ENCODE results near the gene OR10A6.

- no peak for TF ChIP-seq CTCF (IDR thresholded peaks at IDR 0.05)
- no peak for TF ChIP-seq POLR2A (IDR thresholded peaks at IDR 0.05)
These were observed 10.1 kb upstream of the OR10A6 start for GRCh38 chr11:7941146-7941545.

All from breast epithelium (tissue), 3 donors.